VCaP (cell line): ENCODE data around the gene CRISPLD2.
"Not testable (repeated sequence)": the region's sequence is repeated elsewhere in the genome, so short reads cannot be mapped to it uniquely, and the experiment has no call there.

ENCODE experiments used
- H3K27ac ChIP-seq: fragments of 450-650 bp; 2 replicates; pipeline ENCODE4 v1.5.1; 2017
- TF ChIP-seq, protein P1 (sequence below): fragments of 450-650 bp; conservative IDR thresholded peaks from 2 replicates; pipeline ENCODE4 v1.5.1; 2017; ENCODE audit warnings: mild to moderate bottlenecking, moderate library complexity

The CRISPLD2 gene

DNA sequence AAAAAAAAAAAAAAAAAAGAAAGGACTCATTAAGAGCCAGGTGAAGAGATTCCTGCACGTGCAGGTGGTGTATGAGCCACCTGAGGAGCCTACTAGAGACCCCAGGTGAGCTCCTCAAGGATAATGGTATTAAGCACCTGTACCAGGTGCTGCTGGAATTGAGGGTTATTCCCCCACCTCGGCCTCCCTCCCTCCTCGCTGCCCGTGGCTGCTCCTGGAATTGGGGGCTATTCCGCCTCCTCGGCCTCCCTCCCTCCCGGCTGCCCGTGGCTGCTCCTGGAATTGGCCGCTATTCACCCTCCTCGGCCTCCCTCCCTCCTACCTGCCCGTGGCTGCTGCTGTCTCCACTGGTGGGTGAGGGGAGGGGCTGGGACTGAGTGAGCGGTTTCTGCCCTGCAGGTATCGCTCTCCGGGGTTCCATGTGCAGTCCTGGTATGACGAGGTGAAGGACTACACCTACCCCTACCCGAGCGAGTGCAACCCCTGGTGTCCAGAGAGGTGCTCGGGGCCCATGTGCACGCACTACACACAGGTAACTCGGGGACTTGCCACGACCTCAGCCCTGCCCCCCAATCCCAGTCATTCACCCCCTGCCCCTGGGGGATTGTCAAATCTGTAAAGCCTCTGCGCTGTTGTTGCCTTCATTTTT is 29.3 kb downstream of the CRISPLD2 start:
- H3K27ac ChIP-seq: no peak overlapping the region
- TF ChIP-seq, protein P1, sequence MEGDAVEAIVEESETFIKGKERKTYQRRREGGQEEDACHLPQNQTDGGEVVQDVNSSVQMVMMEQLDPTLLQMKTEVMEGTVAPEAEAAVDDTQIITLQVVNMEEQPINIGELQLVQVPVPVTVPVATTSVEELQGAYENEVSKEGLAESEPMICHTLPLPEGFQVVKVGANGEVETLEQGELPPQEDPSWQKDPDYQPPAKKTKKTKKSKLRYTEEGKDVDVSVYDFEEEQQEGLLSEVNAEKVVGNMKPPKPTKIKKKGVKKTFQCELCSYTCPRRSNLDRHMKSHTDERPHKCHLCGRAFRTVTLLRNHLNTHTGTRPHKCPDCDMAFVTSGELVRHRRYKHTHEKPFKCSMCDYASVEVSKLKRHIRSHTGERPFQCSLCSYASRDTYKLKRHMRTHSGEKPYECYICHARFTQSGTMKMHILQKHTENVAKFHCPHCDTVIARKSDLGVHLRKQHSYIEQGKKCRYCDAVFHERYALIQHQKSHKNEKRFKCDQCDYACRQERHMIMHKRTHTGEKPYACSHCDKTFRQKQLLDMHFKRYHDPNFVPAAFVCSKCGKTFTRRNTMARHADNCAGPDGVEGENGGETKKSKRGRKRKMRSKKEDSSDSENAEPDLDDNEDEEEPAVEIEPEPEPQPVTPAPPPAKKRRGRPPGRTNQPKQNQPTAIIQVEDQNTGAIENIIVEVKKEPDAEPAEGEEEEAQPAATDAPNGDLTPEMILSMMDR: no peak

DNA sequence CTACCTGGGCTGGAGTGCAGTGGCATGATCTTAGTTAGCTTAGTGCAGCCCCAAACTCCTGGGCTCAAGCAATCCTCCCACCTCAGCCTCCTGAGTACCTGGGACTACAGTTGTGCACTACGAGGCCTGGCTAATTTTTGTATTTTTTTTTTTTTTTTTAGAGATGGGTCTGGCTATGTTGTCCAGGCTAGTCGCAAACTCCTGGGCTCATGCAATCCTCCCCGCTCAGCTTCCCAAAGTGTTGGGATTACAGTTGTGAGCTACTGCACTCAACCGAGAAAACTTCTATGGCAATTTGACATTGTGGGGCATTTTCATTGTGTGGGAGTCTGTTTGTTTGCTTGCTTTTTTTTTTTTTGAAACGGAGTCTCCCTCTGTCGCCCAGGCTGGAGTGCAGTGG is 30.0 kb downstream of the CRISPLD2 start:
- TF ChIP-seq, protein P1: no peak
- no peak overlapping the region for H3K27ac ChIP-seq

- H3K27ac ChIP-seq: no peak overlapping the region
- TF ChIP-seq, protein P1: no peak
Observed at GRCh38 chr16:84850714-84851113, 30.9 kb downstream of the CRISPLD2 start.

GRCh38 chr16:84851192-84852127 is 31.7 kb downstream of the CRISPLD2 start:
- TF ChIP-seq, protein P1: no peak
- no peak overlapping the region for H3K27ac ChIP-seq

DNA sequence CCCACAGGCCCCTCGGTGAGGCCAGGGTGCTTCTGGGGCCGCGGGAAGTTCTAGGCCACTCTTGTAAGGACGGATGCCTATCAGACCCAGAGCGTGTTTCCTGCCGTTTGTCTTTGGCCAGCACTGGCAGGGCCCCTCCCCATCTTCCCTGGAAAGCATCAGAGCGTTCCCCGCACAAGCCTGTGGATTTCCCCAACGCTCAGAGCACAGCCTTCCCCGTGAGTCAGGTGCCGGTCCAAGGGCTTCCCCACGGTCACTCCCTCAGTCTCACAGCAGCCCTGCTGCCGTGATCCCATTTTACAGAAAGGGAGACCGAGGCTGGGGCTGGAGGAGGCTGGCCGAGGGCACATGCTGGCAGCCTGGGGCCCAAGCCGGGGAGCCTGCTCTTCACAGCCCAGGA is 33.7 kb downstream of the CRISPLD2 start:
- TF ChIP-seq, protein P1: no peak
- no peak overlapping the region for H3K27ac ChIP-seq

GRCh38 chr16:84854759-84855158 is 35.0 kb downstream of the CRISPLD2 start:
- TF ChIP-seq, protein P1: no peak
- no peak overlapping the region for H3K27ac ChIP-seq

GRCh38 chr16:84855435-84856202 is 35.8 kb downstream of the CRISPLD2 start:
- not testable (repeated sequence) for H3K27ac ChIP-seq

- H3K27ac ChIP-seq: not testable (repeated sequence)
Observed at GRCh38 chr16:84856203-84856581, 36.4 kb downstream of the CRISPLD2 start.

- H3K27ac ChIP-seq: not testable (repeated sequence)
Observed at GRCh38 chr16:84856811-84857210, 37.0 kb downstream of the CRISPLD2 start.
